ENCODE measurements around the gene VPS54.
"Not testable (repeated sequence)": the region's sequence is repeated elsewhere in the genome, so short reads cannot be mapped to it uniquely, and the experiment has no call there.

GRCh38 chr2:63993130-63993584 is 26.1 kb downstream of the VPS54 start:
- not testable (repeated sequence) for TF ChIP-seq CTCF (conservative IDR thresholded peaks at IDR 0.05; ENCODE audit: low read depth, low read length); EZH2 (IDR thresholded peaks at IDR 0.05; ENCODE audit: borderline replicate concordance, low read depth, low read length, poor library complexity, severe bottlenecking)
